ENCODE data around the gene CHD2. TPM values are rescaled to one million over a fixed set of nuclear protein-coding genes. Genes with fewer than 3 reads are reported as not detected.

The CHD2 gene
- total and polyA plus RNA-seq, 7 donors, result 16.0 to 108 (median 75.9) TPM

- TF ChIP-seq POLR2AphosphoS5 (IDR thresholded peaks at IDR 0.05), result peak; percentile 88 to 95 (median 92)
- TF ChIP-seq EP300 (IDR thresholded peaks at IDR 0.05), result no peak
- peak; percentile 94 to 95 for TF ChIP-seq POLR2A (IDR thresholded peaks at IDR 0.05)
- TF ChIP-seq, protein P1, sequence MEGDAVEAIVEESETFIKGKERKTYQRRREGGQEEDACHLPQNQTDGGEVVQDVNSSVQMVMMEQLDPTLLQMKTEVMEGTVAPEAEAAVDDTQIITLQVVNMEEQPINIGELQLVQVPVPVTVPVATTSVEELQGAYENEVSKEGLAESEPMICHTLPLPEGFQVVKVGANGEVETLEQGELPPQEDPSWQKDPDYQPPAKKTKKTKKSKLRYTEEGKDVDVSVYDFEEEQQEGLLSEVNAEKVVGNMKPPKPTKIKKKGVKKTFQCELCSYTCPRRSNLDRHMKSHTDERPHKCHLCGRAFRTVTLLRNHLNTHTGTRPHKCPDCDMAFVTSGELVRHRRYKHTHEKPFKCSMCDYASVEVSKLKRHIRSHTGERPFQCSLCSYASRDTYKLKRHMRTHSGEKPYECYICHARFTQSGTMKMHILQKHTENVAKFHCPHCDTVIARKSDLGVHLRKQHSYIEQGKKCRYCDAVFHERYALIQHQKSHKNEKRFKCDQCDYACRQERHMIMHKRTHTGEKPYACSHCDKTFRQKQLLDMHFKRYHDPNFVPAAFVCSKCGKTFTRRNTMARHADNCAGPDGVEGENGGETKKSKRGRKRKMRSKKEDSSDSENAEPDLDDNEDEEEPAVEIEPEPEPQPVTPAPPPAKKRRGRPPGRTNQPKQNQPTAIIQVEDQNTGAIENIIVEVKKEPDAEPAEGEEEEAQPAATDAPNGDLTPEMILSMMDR (IDR thresholded peaks at IDR 0.05), result no peak
- peak; percentile 100 for DNase-seq
These were observed 18.1 kb upstream of the CHD2 start for GRCh38 chr15:92881802-92882696.

DNA sequence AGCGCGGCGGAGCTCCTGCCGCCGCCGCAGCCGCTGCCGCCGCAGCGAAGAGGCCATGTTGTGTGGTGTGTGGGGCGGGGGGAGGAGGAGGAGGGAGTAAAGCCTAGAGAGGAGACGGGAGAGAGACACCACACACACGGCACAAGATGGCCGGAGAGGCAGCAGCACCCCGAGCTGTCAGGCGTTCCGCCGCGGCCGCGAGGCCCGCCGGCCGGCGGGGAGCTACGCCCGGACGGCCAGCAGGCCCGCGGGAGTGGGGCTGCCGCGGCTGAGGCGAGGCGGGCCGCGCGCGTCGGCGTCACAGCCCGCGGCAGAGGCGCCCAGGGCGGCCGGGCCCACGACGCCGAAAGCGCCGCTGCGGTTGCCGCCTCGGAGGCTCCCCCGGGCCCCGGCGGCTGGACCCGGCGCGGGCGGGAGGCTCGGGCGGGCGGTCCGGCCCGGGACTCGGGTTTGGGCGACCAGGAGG, 17.4 kb upstream of the CHD2 start:
- TF ChIP-seq POLR2A (IDR thresholded peaks at IDR 0.05) (peak; percentile 45 to 84), POLR2AphosphoS5 (IDR thresholded peaks at IDR 0.05) (peak; percentile 95 to 99 (median 96)), EP300 (IDR thresholded peaks at IDR 0.05) (no peak)
- TF ChIP-seq, protein P1 (IDR thresholded peaks at IDR 0.05), result no peak

More at GRCh38 chr15:92881802-92882696, 18.1 kb upstream of the CHD2 start:
- Histone ChIP-seq H3K4me1 (peaks cover 0 to 33% (median 27%) of the 10 kb centered on the region in 4 donors), H3K36me3 (peaks cover 0 to 15% (median 2%) of the 10 kb centered on the region in 4 donors), H3K4me3 (peak overlapping the region; percentile 9 to 99 (median 97)), H3K27me3 (no peaks in the 10 kb centered on the region), H3K27ac (peak overlapping the region; percentile 99 to 100 (median 100)), H3K9me3 (no peaks in the 10 kb centered on the region)
- WGBS, 2 donors, result 3 to 8% methylated on average over 41 of the region's 41 CpGs
- intact Hi-C loops (cut with DNase I), result loop anchor here (1.0 to 5.0 kb wide), 3 partner anchors 23 to 51 kb away; no protein-coding TSS in a partner anchor

DNA sequence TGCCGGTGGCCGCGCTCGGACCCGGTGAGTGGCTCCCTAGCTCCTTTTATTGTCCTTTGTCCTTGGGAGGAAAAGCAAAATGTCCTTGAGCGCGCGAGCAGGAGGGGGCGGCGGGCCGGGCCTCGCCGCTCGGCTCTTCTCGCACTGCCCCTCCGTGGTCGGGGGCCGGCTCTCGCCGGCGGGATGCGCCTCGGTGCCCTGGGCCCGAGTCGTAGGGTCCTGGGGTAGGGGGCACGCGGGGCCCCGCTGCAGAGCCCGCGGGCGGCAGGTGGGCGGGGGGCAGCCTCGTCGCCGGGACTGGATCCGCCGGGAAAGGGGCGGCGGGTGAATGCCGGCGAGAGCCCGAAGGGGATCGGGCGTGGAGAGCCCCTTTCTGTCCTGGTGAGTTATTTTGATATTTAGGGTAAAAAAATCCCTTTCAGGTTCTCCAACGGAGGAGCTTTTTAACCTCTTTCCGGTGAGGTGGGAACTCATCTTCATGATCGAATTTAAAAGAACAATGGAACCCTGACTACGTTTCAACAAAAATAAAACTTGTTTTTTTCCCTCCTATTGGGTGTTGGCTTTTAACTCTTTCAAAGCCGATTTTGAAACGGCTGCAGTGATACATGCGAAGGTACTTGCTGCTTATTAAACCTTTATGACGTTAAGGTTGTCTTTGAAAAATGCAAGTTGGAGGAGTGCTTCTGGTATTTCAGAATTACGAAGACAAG, 16.8 kb upstream of the CHD2 start:
- H3K9me3 ChIP-seq, result no peaks in the 10 kb centered on the region
- H3K27ac ChIP-seq, result peak overlapping the region; percentile 99 to 100 (median 100)
- TF ChIP-seq POLR2A (IDR thresholded peaks at IDR 0.05), result no peak
- peak in 1 of 4 donors; percentile 17 for TF ChIP-seq EP300 (IDR thresholded peaks at IDR 0.05)
- TF ChIP-seq, protein P1 (IDR thresholded peaks at IDR 0.05), result no peak
- TF ChIP-seq POLR2AphosphoS5 (IDR thresholded peaks at IDR 0.05), result peak in 3 of 4 donors; percentile 25 to 53 (median 49)
- H3K27me3 ChIP-seq, result no peaks in the 10 kb centered on the region
- peak overlapping the region; percentile 89 to 99 (median 97) for H3K4me3 ChIP-seq
- peaks cover 0 to 27% (median 2%) of the 10 kb centered on the region in 4 donors for H3K36me3 ChIP-seq
- intact Hi-C loops (cut with DNase I), result loop anchor here (1.0 to 5.0 kb wide), 3 partner anchors 21 to 74 kb away; no protein-coding TSS in a partner anchor
- H3K4me1 ChIP-seq, result peaks cover 0 to 46% (median 40%) of the 10 kb centered on the region in 4 donors
- DNase-seq, result no peak
- WGBS, 2 donors, result 0 to 1% methylated on average over 53 of the region's 53 CpGs

More for the DNA sequence above, 17.4 kb upstream of the CHD2 start:
- Histone ChIP-seq H3K36me3 (peaks cover 0 to 21% (median 2%) of the 10 kb centered on the region in 4 donors), H3K4me3 (peak overlapping the region; percentile 89 to 99 (median 97)), H3K9me3 (no peaks in the 10 kb centered on the region), H3K27me3 (no peaks in the 10 kb centered on the region), H3K4me1 (peaks cover 0 to 40% (median 34%) of the 10 kb centered on the region in 4 donors), H3K27ac (peak overlapping the region; percentile 99 to 100 (median 100))
- 0% methylated on average over 67 of the region's 67 CpGs for WGBS, 2 donors
- DNase-seq, result no peak
- intact Hi-C loops (cut with DNase I), result loop anchor here (1.0 to 5.0 kb wide), 4 partner anchors 22 to 73 kb away; no protein-coding TSS in a partner anchor

GRCh38 chr15:92883876-92884435, 16.2 kb upstream of the CHD2 start:
- Histone ChIP-seq H3K4me3 (peak overlapping the region; percentile 89 to 99 (median 97)), H3K36me3 (peaks cover 0 to 34% (median 2%) of the 10 kb centered on the region in 4 donors), H3K4me1 (peaks cover 0 to 52% (median 46%) of the 10 kb centered on the region in 4 donors), H3K27ac (peak overlapping the region; percentile 99 to 100 (median 100)), H3K27me3 (no peaks in the 10 kb centered on the region), H3K9me3 (no peaks in the 10 kb centered on the region)
- TF ChIP-seq, protein P1 (IDR thresholded peaks at IDR 0.05), result no peak
- TF ChIP-seq POLR2AphosphoS5 (IDR thresholded peaks at IDR 0.05), result peak in 1 of 4 donors; percentile 1
- 0% methylated on average over 12 of the region's 12 CpGs for WGBS, 2 donors
- intact Hi-C loops (cut with DNase I), result loop anchor here (1.0 to 5.0 kb wide), 3 partner anchors 21 to 75 kb away; no protein-coding TSS in a partner anchor
- no peak for DNase-seq

All from sigmoid colon (tissue), 7 donors.